GM18870 (cell line): Measurements from ENCODE around the gene IGSF10.

Source experiments
- ATAC-seq: cut with Tn5 transposase; IDR thresholded peaks from one replicate; pipeline ENCODE4 v1.9.1; 2021; ENCODE audit warnings: moderate library complexity; ENCODE audit not compliant: unreplicated experiment

Gene IGSF10

GRCh38 chr3:151426341-151426657, 34.6 kb downstream of the IGSF10 start:
- peak; percentile 75 for ATAC-seq

- peak; percentile 23 for ATAC-seq
Observed at GRCh38 chr3:151425627-151426340, 35.1 kb downstream of the IGSF10 start.

GRCh38 chr3:151423091-151423490, 37.8 kb downstream of the IGSF10 start:
- ATAC-seq: no peak

DNA sequence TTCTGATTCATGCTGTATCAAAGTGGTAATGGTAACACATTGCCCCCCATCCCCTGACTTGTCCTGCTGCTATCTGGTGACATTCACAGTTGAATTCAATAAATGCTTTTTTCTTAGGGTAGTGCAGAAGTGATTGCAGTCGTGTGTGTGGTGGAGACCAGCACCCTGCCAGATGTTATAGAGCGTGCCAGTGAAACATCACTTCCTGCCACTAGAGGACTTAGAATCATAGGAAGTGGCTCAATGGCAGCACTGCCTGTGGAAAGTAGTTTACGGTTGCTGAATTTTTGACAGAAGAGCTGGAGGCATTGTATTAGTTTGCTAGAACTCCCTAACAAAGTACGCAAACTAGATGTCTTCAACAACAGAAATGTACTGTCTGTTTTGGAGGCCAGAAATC, 38.9 kb downstream of the IGSF10 start:
- ATAC-seq: no peak

- ATAC-seq: no peak
Observed at GRCh38 chr3:151419806-151420205, 41.1 kb downstream of the IGSF10 start.

- ATAC-seq: no peak
Observed at GRCh38 chr3:151415289-151415688, 45.6 kb downstream of the IGSF10 start.

- ATAC-seq: no peak
Observed at GRCh38 chr3:151412989-151413388, 47.9 kb downstream of the IGSF10 start.
